ENCODE results near the gene MAP3K5.

DNA sequence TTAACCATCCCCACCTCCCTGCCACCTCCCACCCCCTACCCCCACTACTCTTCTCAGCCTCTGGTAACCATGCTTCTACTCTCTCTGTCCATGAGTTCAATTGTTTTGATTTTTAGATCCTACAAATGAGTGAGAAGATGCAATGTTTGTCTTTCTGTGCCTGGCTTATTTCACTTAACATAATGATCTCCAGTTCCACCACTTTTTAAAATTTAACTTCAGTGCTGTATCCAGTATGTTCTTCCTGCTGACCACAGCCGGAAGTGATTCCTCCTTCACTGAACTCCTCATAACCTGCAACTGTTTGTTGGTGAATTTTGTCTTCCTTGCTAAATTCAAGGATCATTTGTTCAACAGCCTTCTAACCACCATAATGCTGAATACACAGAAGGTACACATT, 245.9 kb downstream of the MAP3K5 start:
- TF ChIP-seq, protein P1, sequence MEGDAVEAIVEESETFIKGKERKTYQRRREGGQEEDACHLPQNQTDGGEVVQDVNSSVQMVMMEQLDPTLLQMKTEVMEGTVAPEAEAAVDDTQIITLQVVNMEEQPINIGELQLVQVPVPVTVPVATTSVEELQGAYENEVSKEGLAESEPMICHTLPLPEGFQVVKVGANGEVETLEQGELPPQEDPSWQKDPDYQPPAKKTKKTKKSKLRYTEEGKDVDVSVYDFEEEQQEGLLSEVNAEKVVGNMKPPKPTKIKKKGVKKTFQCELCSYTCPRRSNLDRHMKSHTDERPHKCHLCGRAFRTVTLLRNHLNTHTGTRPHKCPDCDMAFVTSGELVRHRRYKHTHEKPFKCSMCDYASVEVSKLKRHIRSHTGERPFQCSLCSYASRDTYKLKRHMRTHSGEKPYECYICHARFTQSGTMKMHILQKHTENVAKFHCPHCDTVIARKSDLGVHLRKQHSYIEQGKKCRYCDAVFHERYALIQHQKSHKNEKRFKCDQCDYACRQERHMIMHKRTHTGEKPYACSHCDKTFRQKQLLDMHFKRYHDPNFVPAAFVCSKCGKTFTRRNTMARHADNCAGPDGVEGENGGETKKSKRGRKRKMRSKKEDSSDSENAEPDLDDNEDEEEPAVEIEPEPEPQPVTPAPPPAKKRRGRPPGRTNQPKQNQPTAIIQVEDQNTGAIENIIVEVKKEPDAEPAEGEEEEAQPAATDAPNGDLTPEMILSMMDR (IDR thresholded peaks at IDR 0.05): no peak
- no peak for TF ChIP-seq EZH2 (IDR thresholded peaks at IDR 0.05)
